ENCODE data around the gene USP21.

Gene USP21

DNA sequence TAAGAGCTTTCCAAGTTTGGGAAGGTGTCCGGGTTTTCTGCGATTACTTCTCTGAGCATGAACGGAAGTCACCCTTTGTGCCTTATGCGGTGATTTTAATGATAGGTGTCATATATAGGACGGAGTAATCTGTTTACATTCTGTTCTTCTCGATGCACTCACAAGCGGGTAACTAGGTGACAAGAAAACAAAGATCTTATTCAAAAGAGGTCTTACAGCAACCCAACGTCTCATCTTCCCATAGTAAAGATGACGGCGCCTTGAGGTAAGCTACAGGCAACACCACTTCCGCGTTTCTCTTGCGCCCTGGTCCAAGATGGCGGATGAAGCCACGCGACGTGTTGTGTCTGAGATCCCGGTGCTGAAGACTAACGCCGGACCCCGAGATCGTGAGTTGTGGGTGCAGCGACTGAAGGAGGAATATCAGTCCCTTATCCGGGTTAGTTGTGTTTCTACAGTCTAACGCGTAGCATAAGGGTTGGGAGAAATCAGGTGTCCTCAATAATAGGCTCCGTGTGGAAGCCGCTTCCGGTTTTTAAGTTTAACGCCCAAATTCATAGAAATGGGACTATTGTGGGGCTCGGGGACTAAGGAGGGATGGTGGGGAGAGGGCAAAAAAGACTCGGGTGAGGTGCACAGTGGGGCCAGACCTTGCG is 5.5 kb upstream of the USP21 start, which contains the start of gene UFC1:
TSS of gene UFC1 (plus strand) at position 297 of the 656 bp plus-strand sequence. CDS start at position 317, 20 bp downstream.
- H3K9ac ChIP-seq (ENCODE audit: low read length) = peak within 1 kb of the TSS; percentile 66
- H3K4me3 ChIP-seq (ENCODE audit: low read depth, low read length, poor library complexity, severe bottlenecking) = peak within 1 kb of the TSS; percentile 61
- peaks cover 26% of the 10 kb centered on the region for H3K4me1 ChIP-seq (ENCODE audit: insufficient read depth, low read length, severe bottlenecking)
- H3K36me3 ChIP-seq (ENCODE audit: insufficient read depth, low read length) = peaks cover 15% of the 10 kb centered on the region; the same call in 1 of the 2 replicates
- peak within 1 kb of the TSS; percentile 91 for H2AFZ ChIP-seq (ENCODE audit: low read length)
- H3K27me3 ChIP-seq (ENCODE audit: insufficient read depth, low read length) = no peaks in the 10 kb centered on the region
- H3K79me2 ChIP-seq (ENCODE audit: insufficient read depth, low read length) = no peaks in the 10 kb centered on the region
- H4K20me1 ChIP-seq (ENCODE audit: insufficient read depth, low read length) = no peaks in the 10 kb centered on the region
- peaks cover 4% of the 10 kb centered on the region; the same call in 1 of the 2 replicates for H3F3A ChIP-seq (ENCODE audit: insufficient read depth, low read length)
- peak within 1 kb of the TSS; percentile 77 for H3K27ac ChIP-seq (ENCODE audit: low read depth, low read length, poor library complexity, severe bottlenecking)
- H3K4me2 ChIP-seq (ENCODE audit: low read length) = peak within 1 kb of the TSS; percentile 63
- H3K9me2 ChIP-seq (ENCODE audit: low read depth, low read length) = no peaks in the 10 kb centered on the region
- no peaks in the 10 kb centered on the region for H3K9me3 ChIP-seq (ENCODE audit: low read length)
- no peak for TF ChIP-seq EZH2 (IDR thresholded peaks at IDR 0.05; ENCODE audit: borderline replicate concordance, low read length)
- TF ChIP-seq, protein P1, sequence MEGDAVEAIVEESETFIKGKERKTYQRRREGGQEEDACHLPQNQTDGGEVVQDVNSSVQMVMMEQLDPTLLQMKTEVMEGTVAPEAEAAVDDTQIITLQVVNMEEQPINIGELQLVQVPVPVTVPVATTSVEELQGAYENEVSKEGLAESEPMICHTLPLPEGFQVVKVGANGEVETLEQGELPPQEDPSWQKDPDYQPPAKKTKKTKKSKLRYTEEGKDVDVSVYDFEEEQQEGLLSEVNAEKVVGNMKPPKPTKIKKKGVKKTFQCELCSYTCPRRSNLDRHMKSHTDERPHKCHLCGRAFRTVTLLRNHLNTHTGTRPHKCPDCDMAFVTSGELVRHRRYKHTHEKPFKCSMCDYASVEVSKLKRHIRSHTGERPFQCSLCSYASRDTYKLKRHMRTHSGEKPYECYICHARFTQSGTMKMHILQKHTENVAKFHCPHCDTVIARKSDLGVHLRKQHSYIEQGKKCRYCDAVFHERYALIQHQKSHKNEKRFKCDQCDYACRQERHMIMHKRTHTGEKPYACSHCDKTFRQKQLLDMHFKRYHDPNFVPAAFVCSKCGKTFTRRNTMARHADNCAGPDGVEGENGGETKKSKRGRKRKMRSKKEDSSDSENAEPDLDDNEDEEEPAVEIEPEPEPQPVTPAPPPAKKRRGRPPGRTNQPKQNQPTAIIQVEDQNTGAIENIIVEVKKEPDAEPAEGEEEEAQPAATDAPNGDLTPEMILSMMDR (IDR thresholded peaks at IDR 0.05; ENCODE audit: low read length) = no peak

DNA sequence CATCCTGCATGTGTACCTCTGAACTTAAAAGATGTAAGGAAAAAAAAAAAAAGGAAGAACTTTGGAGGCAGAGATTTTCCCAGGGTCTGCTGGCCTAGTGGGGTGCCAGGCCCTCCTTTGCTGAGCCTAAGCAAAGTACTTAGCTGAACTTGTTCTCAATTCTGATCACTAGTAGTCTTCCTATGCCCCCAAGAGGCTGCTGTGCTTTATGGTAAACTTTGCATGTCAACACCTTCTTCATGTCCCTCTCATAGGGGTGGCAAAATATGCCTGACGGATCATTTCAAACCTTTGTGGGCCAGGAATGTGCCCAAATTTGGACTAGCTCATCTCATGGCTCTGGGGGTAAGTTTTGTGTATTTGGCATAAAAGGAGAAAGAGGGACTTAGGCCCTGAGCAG is 1.4 kb upstream of the USP21 start:
- Histone ChIP-seq H3K27me3 (ENCODE audit: insufficient read depth, low read length) (no peaks in the 10 kb centered on the region), H3K9me3 (ENCODE audit: low read length) (no peaks in the 10 kb centered on the region), H3K9ac (ENCODE audit: low read length) (no peak overlapping the region), H4K20me1 (ENCODE audit: insufficient read depth, low read length) (no peaks in the 10 kb centered on the region), H3K79me2 (ENCODE audit: insufficient read depth, low read length) (no peaks in the 10 kb centered on the region), H3F3A (ENCODE audit: insufficient read depth, low read length) (peaks cover 4% of the 10 kb centered on the region; the same call in 1 of the 2 replicates), H3K36me3 (ENCODE audit: insufficient read depth, low read length) (peaks cover 32% of the 10 kb centered on the region; the same call in 1 of the 2 replicates), H3K4me1 (ENCODE audit: insufficient read depth, low read length, severe bottlenecking) (peaks cover 44% of the 10 kb centered on the region), H3K27ac (ENCODE audit: low read depth, low read length, poor library complexity, severe bottlenecking) (no peak overlapping the region), H2AFZ (ENCODE audit: low read length) (no peak overlapping the region), H3K4me3 (ENCODE audit: low read depth, low read length, poor library complexity, severe bottlenecking) (no peak overlapping the region), H3K9me2 (ENCODE audit: low read depth, low read length) (no peaks in the 10 kb centered on the region), H3K4me2 (ENCODE audit: low read length) (no peak overlapping the region)
- no peak for TF ChIP-seq EZH2 (IDR thresholded peaks at IDR 0.05; ENCODE audit: borderline replicate concordance, low read length)
- TF ChIP-seq, protein P1 (IDR thresholded peaks at IDR 0.05; ENCODE audit: low read length) = no peak

DNA sequence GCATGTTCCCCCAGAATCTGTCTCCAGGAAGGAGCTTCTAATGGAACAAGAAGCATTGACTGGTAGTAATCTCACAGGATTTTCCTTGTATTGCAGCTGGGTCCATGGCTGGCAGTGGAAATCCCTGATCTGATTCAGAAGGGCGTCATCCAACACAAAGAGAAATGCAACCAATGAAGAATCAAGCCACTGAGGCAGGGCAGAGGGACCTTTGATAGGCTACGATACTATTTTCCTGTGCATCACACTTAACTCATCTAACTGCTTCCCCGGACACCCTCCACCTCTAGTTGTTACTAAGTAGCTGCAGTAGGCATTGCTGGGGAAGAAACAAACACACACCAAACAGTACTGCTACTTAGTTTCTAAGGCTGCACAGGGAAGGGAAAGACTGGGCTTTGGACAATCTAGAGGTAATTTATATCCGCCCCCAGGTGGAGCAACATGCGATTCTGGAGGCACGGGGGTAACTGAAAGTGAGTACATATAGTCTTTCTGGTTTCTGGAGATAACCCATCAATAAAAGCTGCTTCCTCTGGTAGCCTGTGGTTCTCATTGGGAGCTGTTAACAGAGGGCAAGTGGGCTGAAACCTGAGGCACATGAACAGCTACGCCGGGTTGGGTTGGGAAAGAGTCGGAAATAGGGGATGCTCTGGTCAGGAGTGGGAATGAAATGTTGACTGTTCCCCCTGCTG is 837 bp upstream of the USP21 start:
- Histone ChIP-seq H3F3A (ENCODE audit: insufficient read depth, low read length) (peaks cover 4% of the 10 kb centered on the region; the same call in 1 of the 2 replicates), H4K20me1 (ENCODE audit: insufficient read depth, low read length) (no peaks in the 10 kb centered on the region), H3K4me1 (ENCODE audit: insufficient read depth, low read length, severe bottlenecking) (peaks cover 39% of the 10 kb centered on the region), H3K9me2 (ENCODE audit: low read depth, low read length) (no peaks in the 10 kb centered on the region), H3K27ac (ENCODE audit: low read depth, low read length, poor library complexity, severe bottlenecking) (no peak overlapping the region), H3K9me3 (ENCODE audit: low read length) (no peaks in the 10 kb centered on the region), H3K4me3 (ENCODE audit: low read depth, low read length, poor library complexity, severe bottlenecking) (peak overlapping the region; percentile 89), H3K79me2 (ENCODE audit: insufficient read depth, low read length) (no peaks in the 10 kb centered on the region), H2AFZ (ENCODE audit: low read length) (no peak overlapping the region), H3K27me3 (ENCODE audit: insufficient read depth, low read length) (no peaks in the 10 kb centered on the region), H3K36me3 (ENCODE audit: insufficient read depth, low read length) (peaks cover 38% of the 10 kb centered on the region; the same call in 1 of the 2 replicates), H3K9ac (ENCODE audit: low read length) (peak overlapping the region; percentile 90; the same call in 1 of the 2 replicates), H3K4me2 (ENCODE audit: low read length) (peak overlapping the region; percentile 87)
- TF ChIP-seq, protein P1 (IDR thresholded peaks at IDR 0.05; ENCODE audit: low read length) = no peak
- TF ChIP-seq EZH2 (IDR thresholded peaks at IDR 0.05; ENCODE audit: borderline replicate concordance, low read length) = no peak

Measured in OCI-LY1 (cell line).